Body of pancreas (tissue), 4 donors: ENCODE measurements around the gene RGL2.
A peak's percentile ranks its signal among the peaks of the same experiment; 100 is the strongest.

Source experiments
- CTCF ChIP-seq, 7 experiments: fragments of 450-650 bp in 4 of 7; fragments of 200-600 bp in 3 of 7; sonication (generic) in 3 of 7; IDR thresholded peaks; one replicate each; pipeline ENCODE4 v1.5.1; 2016 to 2019; ENCODE audit warnings: antibody characterized with exemption in 7 of 7
- POLR2A ChIP-seq, 3 donors: fragments of 450-650 bp; IDR thresholded peaks; one replicate each; pipeline ENCODE4 v1.6.1; 2016; ENCODE audit warnings: antibody characterized with exemption in 3 of 3, mild to moderate bottlenecking in 2 of 3

GRCh38 chr6:33313709-33314514, 15.2 kb upstream of the RGL2 start, which contains the start of gene TAPBP:
- no peak for TF ChIP-seq CTCF (IDR thresholded peaks at IDR 0.05)
- peak; percentile 35 to 84 (median 80) for TF ChIP-seq POLR2A (IDR thresholded peaks at IDR 0.05)
